Hepatocyte (in vitro differentiated cells): ENCODE results near the gene SNX27. TPM values are rescaled to one million over a fixed set of nuclear protein-coding genes. Genes with fewer than 3 reads are reported as not detected.

ENCODE experiments used
- DNase-seq: peaks from one replicate; pipeline ENCODE4 v3.0.0-alpha.2; 2016; ENCODE audit warnings: low spot score
- H2AFZ ChIP-seq: fragments of 200-600 bp; sonication (generic); 2 replicates; pipeline ENCODE4 v1.6.0; 2016; ENCODE audit warnings: antibody characterized with exemption, mild to moderate bottlenecking
- H3K27ac ChIP-seq: fragments of 200-600 bp; sonication (generic); 2 replicates; pipeline ENCODE4 v1.5.1; 2016; ENCODE audit warnings: mild to moderate bottlenecking
- H3K27me3 ChIP-seq: fragments of 200-600 bp; sonication (generic); 2 replicates; pipeline ENCODE4 v1.6.1; 2016
- H3K36me3 ChIP-seq: fragments of 200-600 bp; sonication (generic); replicated peaks from 2 replicates; pipeline ENCODE4 v1.5.1; 2016; ENCODE audit warnings: low read depth; ENCODE audit not compliant: insufficient read depth
- H3K4me1 ChIP-seq: fragments of 200-600 bp; sonication (generic); 2 replicates; pipeline ENCODE4 v1.5.1; 2016; ENCODE audit warnings: mild to moderate bottlenecking, moderate library complexity; ENCODE audit not compliant: insufficient read depth
- H3K4me2 ChIP-seq: fragments of 200-600 bp; sonication (generic); 2 replicates; pipeline ENCODE4 v1.6.0; 2016
- H3K4me3 ChIP-seq: fragments of 200-600 bp; sonication (generic); 2 replicates; pipeline ENCODE4 v1.5.1; 2016; ENCODE audit warnings: mild to moderate bottlenecking
- H3K79me2 ChIP-seq: fragments of 200-600 bp; sonication (generic); 2 replicates; pipeline ENCODE4 v1.6.0; 2017; ENCODE audit warnings: mild to moderate bottlenecking
- H3K9me2 ChIP-seq: fragments of 200-600 bp; sonication (generic); replicated peaks from 2 replicates; pipeline ENCODE4 v1.6.0; 2017; ENCODE audit warnings: mild to moderate bottlenecking; ENCODE audit not compliant: insufficient read depth
- H3K9me3 ChIP-seq: fragments of 200-600 bp; sonication (generic); 2 replicates; pipeline ENCODE4 v1.5.1; 2016; ENCODE audit warnings: low read depth, mild to moderate bottlenecking
- H4K20me1 ChIP-seq: fragments of 200-600 bp; sonication (generic); 2 replicates; pipeline ENCODE4 v1.6.0; 2016; ENCODE audit warnings: mild to moderate bottlenecking; ENCODE audit not compliant: insufficient read depth, poor library complexity, severe bottlenecking
- CTCF ChIP-seq: fragments of 200-600 bp; sonication (generic); IDR thresholded peaks from 2 replicates; pipeline ENCODE4 v1.5.1; 2016; ENCODE audit warnings: antibody characterized with exemption, mild to moderate bottlenecking; ENCODE audit not compliant: poor library complexity
- EZH2 ChIP-seq: fragments of 200-600 bp; sonication (generic); IDR thresholded peaks from 2 replicates; pipeline ENCODE4 v1.6.1; 2016; ENCODE audit warnings: antibody characterized with exemption, mild to moderate bottlenecking, borderline replicate concordance
- EZH2phosphoT487 ChIP-seq: fragments of 200-600 bp; sonication (generic); IDR thresholded peaks from one replicate; pipeline ENCODE4 v1.6.1; 2018; ENCODE audit warnings: antibody characterized with exemption, mild to moderate bottlenecking, low read depth, moderate library complexity; ENCODE audit not compliant: unreplicated experiment, severe bottlenecking
- WGBS: methylation state at CpG from one replicate; pipeline ENCODE4 v1.1.6; 2016; ENCODE audit warnings: low lambda C conversion rate; ENCODE audit errors: missing lambda C conversion rate; 5-methylcytosine and 5-hydroxymethylcytosine counted together
- polyA plus RNA-seq: library from polyadenylated mRNA; unstranded; fragments of >200 nt; fragmentation: Nextera tagmentation; extraction: Ambion mirVana; gene quantifications from 2 replicates; pipeline ENCODE4 v1.2.1, GENCODE V29; 2016
- total RNA-seq: library from RNA; depleted of rRNA; stranded (reverse); fragments of >200 nt; gene quantifications from 2 replicates; pipeline ENCODE4 v1.2.3, GENCODE V29; 2014

The SNX27 gene
- total and polyA plus RNA-seq, 2 experiments from 2014 or later = 24.0 to 38.7 TPM

- H3K9me3 ChIP-seq = no peaks in the 10 kb centered on the region
- peak; percentile 44 for DNase-seq
- no peaks in the 10 kb centered on the region for H3K79me2 ChIP-seq
- WGBS = 20% methylated on average over 27 of the region's 44 CpGs
- H2AFZ ChIP-seq = no peak within 1 kb of the TSS
- no peaks in the 10 kb centered on the region for H3K9me2 ChIP-seq
- peak within 1 kb of the TSS; percentile 55 for H3K4me3 ChIP-seq
- H3K4me2 ChIP-seq = peak within 1 kb of the TSS; percentile 96
- peaks cover 24% of the 10 kb centered on the region for H3K4me1 ChIP-seq
- no peak within 1 kb of the TSS for H3K27ac ChIP-seq
- H3K36me3 ChIP-seq = no peaks in the 10 kb centered on the region
- TF ChIP-seq EZH2phosphoT487 = no peak
- TF ChIP-seq CTCF = no peak
- no peak for TF ChIP-seq EZH2
- peaks cover 55% of the 10 kb centered on the region for H3K27me3 ChIP-seq
- H4K20me1 ChIP-seq = no peaks in the 10 kb centered on the region
These were observed 109.3 kb downstream of the SNX27 start, which contains the start of gene RIIAD1 for GRCh38 chr1:151720974-151721787. TSS of gene RIIAD1 (plus strand) at chr1:151721522. CDS start at chr1:151721537, 15 bp downstream.

GRCh38 chr1:151721788-151722510 is 110.1 kb downstream of the SNX27 start:
- H3K9me3 ChIP-seq = no peaks in the 10 kb centered on the region
- no peak for DNase-seq
- H3K27ac ChIP-seq = no peak overlapping the region
- peaks cover 51% of the 10 kb centered on the region for H3K27me3 ChIP-seq
- WGBS = 32% methylated on average over 17 of the region's 17 CpGs
- H3K4me3 ChIP-seq = peak overlapping the region; percentile 55
- H3K4me1 ChIP-seq = peaks cover 17% of the 10 kb centered on the region
- H3K9me2 ChIP-seq = no peaks in the 10 kb centered on the region
- no peaks in the 10 kb centered on the region for H3K36me3 ChIP-seq
- no peak overlapping the region for H2AFZ ChIP-seq
- H3K4me2 ChIP-seq = peak overlapping the region; percentile 96
- H4K20me1 ChIP-seq = no peaks in the 10 kb centered on the region
- TF ChIP-seq EZH2 (peak; percentile 42), CTCF (no peak), EZH2phosphoT487 (no peak)
- no peaks in the 10 kb centered on the region for H3K79me2 ChIP-seq

GRCh38 chr1:151723726-151724370 is 112.0 kb downstream of the SNX27 start:
- no peaks in the 10 kb centered on the region for H3K9me3 ChIP-seq
- H3K4me3 ChIP-seq = no peak overlapping the region
- peaks cover 32% of the 10 kb centered on the region for H3K27me3 ChIP-seq
- TF ChIP-seq EZH2 = no peak
- no peak for TF ChIP-seq EZH2phosphoT487
- 65% methylated on average over 3 of the region's 3 CpGs for WGBS
- H3K9me2 ChIP-seq = no peaks in the 10 kb centered on the region
- no peaks in the 10 kb centered on the region for H3K36me3 ChIP-seq
- no peak overlapping the region for H3K4me2 ChIP-seq
- no peaks in the 10 kb centered on the region for H4K20me1 ChIP-seq
- H3K79me2 ChIP-seq = no peaks in the 10 kb centered on the region
- H3K27ac ChIP-seq = no peak overlapping the region
- peaks cover 13% of the 10 kb centered on the region for H3K4me1 ChIP-seq
- no peak overlapping the region for H2AFZ ChIP-seq
- no peak for DNase-seq
